22Rv1 (cell line): ENCODE results near the gene C3orf33.
A peak's percentile ranks its signal among the peaks of the same experiment; 100 is the strongest.
"Not testable (repeated sequence)": the region's sequence is repeated elsewhere in the genome, so short reads cannot be mapped to it uniquely, and the experiment has no call there.

ENCODE experiments used
- H3K27ac ChIP-seq: fragments of 450-650 bp; 2 replicates; pipeline ENCODE4 v1.5.1; 2017
- ZFX ChIP-seq: fragments of 450-650 bp; IDR thresholded peaks from 2 replicates; pipeline ENCODE4 v1.6.1; 2017; ENCODE audit warnings: antibody characterized with exemption, borderline replicate concordance
- TF ChIP-seq, protein P1 (sequence below): fragments of 450-650 bp; IDR thresholded peaks from 2 replicates; pipeline ENCODE4 v1.5.1; 2017; ENCODE audit warnings: mild to moderate bottlenecking

The C3orf33 gene

GRCh38 chr3:155843569-155843968 is 37.5 kb upstream of the C3orf33 start:
- no peak overlapping the region for H3K27ac ChIP-seq
- no peak for TF ChIP-seq ZFX
- TF ChIP-seq, protein P1, sequence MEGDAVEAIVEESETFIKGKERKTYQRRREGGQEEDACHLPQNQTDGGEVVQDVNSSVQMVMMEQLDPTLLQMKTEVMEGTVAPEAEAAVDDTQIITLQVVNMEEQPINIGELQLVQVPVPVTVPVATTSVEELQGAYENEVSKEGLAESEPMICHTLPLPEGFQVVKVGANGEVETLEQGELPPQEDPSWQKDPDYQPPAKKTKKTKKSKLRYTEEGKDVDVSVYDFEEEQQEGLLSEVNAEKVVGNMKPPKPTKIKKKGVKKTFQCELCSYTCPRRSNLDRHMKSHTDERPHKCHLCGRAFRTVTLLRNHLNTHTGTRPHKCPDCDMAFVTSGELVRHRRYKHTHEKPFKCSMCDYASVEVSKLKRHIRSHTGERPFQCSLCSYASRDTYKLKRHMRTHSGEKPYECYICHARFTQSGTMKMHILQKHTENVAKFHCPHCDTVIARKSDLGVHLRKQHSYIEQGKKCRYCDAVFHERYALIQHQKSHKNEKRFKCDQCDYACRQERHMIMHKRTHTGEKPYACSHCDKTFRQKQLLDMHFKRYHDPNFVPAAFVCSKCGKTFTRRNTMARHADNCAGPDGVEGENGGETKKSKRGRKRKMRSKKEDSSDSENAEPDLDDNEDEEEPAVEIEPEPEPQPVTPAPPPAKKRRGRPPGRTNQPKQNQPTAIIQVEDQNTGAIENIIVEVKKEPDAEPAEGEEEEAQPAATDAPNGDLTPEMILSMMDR, result no peak

- no peak for TF ChIP-seq ZFX
- TF ChIP-seq, protein P1, result no peak
Measured at GRCh38 chr3:155835341-155836071, 29.4 kb upstream of the C3orf33 start.

GRCh38 chr3:155828490-155829098 is 22.5 kb upstream of the C3orf33 start:
- H3K27ac ChIP-seq, result not testable (repeated sequence)

More at GRCh38 chr3:155835341-155836071, 29.4 kb upstream of the C3orf33 start:
- no peak overlapping the region for H3K27ac ChIP-seq

GRCh38 chr3:155815030-155815545 is 9.0 kb upstream of the C3orf33 start:
- no peak for TF ChIP-seq ZFX
- TF ChIP-seq, protein P1, result no peak
- no peak overlapping the region for H3K27ac ChIP-seq

DNA sequence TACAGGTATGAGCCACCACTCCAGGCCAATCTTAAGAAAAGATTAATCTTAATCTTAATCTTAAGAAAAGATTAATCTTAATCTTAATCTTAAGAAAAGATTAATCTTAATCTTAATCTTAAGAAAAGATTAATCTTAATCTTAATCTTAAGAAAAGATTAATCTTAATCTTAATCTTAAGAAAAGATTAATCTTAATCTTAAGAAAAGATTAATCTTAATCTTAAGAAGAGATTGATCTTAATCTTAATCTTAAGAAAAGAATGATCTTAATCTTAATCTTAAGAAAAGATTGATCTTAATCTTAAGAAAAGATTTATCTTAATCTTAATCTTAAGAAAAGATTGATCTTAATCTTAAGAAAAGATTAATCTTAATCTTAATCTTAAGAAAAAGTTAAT is 7.1 kb upstream of the C3orf33 start:
- not testable (repeated sequence) for H3K27ac ChIP-seq

- H3K27ac ChIP-seq, result no peak overlapping the region
- TF ChIP-seq, protein P1, result no peak
- no peak for TF ChIP-seq ZFX
Measured at GRCh38 chr3:155809181-155809580, 3.1 kb upstream of the C3orf33 start.

- H3K27ac ChIP-seq, result no peak overlapping the region
- TF ChIP-seq, protein P1, result no peak
- TF ChIP-seq ZFX, result no peak
Measured at GRCh38 chr3:155807823-155808222, 1.7 kb upstream of the C3orf33 start.

GRCh38 chr3:155805204-155805801 is 775 bp downstream of the C3orf33 start:
- TF ChIP-seq ZFX, result no peak
- TF ChIP-seq, protein P1, result no peak
- peak overlapping the region; percentile 53; the same call in 1 of the 2 replicates for H3K27ac ChIP-seq
